ENCODE measurements around the gene D2HGDH.

- TF ChIP-seq CTCF (IDR thresholded peaks at IDR 0.05 in 4 of 5, conservative IDR thresholded peaks at IDR 0.05 in 1 of 5) (no peak), POLR2A (IDR thresholded peaks at IDR 0.05) (no peak)
Measured at GRCh38 chr2:241746084-241746483, 11.7 kb downstream of the D2HGDH start.
